ENCODE measurements around the gene PDCD7.

The PDCD7 gene

DNA sequence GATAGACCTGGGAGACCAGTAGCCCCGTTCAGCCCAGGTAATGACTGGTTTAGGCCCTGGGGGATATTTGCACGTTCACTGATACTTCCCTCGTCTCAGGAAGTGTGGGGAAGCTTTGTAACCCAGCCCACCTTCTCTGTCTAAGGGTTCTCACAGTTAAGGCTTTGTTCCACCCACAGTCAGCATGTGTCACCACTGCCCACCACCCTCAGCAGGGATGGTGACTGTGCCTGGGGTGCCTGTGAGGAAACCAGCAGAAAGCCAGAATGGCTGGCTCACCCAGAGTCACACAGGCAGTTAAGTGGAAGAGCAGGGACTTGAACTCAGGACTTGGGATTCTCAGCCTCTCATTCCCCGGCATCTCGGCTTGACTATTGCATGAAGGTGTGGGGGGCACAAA, 51.9 kb downstream of the PDCD7 start:
- DNase-seq: no peak
- peaks cover 4% of the 10 kb centered on the region for H3K27me3 ChIP-seq (ENCODE audit: insufficient read depth, low read length, poor library complexity)
- H3K27ac ChIP-seq (ENCODE audit: low read length): no peak overlapping the region

GRCh38 chr15:65081270-65081669, 52.3 kb downstream of the PDCD7 start:
- H3K9ac ChIP-seq (ENCODE audit: low read depth, low read length): no peak overlapping the region
- no peaks in the 10 kb centered on the region for H4K20me1 ChIP-seq (ENCODE audit: insufficient read depth, low read length)
- H3K4me3 ChIP-seq (ENCODE audit: low read depth in 1 of 2, low read length in 2 of 2): no peak overlapping the region
- H3K27me3 ChIP-seq (ENCODE audit: insufficient read depth, low read length, poor library complexity): peaks cover 4% of the 10 kb centered on the region
- H3K9me3 ChIP-seq (ENCODE audit: insufficient read depth, low read length, severe bottlenecking): no peaks in the 10 kb centered on the region
- peaks cover 15% of the 10 kb centered on the region for H3K4me1 ChIP-seq (ENCODE audit: insufficient read depth, low read length)
- no peaks in the 10 kb centered on the region for H3K36me3 ChIP-seq (ENCODE audit: insufficient read depth, low read length)
- H3K27ac ChIP-seq (ENCODE audit: low read length): no peak overlapping the region
- TF ChIP-seq EZH2 (IDR thresholded peaks at IDR 0.05; ENCODE audit: borderline replicate concordance, low read depth, low read length, severe bottlenecking): no peak
- TF ChIP-seq CTCF (IDR thresholded peaks at IDR 0.05; ENCODE audit: borderline replicate concordance, extremely low read depth, low read length, poor library complexity, severe bottlenecking): no peak
- H3K4me2 ChIP-seq (ENCODE audit: insufficient read depth, low read length): no peak overlapping the region
- H2AFZ ChIP-seq (ENCODE audit: low read depth, low read length): no peak overlapping the region
- no peaks in the 10 kb centered on the region for H3K79me2 ChIP-seq (ENCODE audit: insufficient read depth, low read length)
- ATAC-seq (ENCODE audit: insufficient read depth, low read depth) (no peak), DNase-seq (no peak)

More for the DNA sequence above, 51.9 kb downstream of the PDCD7 start:
- Histone ChIP-seq H4K20me1 (ENCODE audit: insufficient read depth, low read length) (no peaks in the 10 kb centered on the region), H3K79me2 (ENCODE audit: insufficient read depth, low read length) (no peaks in the 10 kb centered on the region), H3K9ac (ENCODE audit: low read depth, low read length) (0 out of 2 replicates have a peak overlapping the region, but pooled peaks have one; percentile 9), H3K4me1 (ENCODE audit: insufficient read depth, low read length) (peaks cover 15% of the 10 kb centered on the region), H3K4me2 (ENCODE audit: insufficient read depth, low read length) (no peak overlapping the region), H3K4me3 (ENCODE audit: low read depth in 1 of 2, low read length in 2 of 2) (no peak overlapping the region), H3K36me3 (ENCODE audit: insufficient read depth, low read length) (no peaks in the 10 kb centered on the region), H2AFZ (ENCODE audit: low read depth, low read length) (no peak overlapping the region), H3K9me3 (ENCODE audit: insufficient read depth, low read length, severe bottlenecking) (no peaks in the 10 kb centered on the region)
- no peak for ATAC-seq (ENCODE audit: insufficient read depth, low read depth)
- TF ChIP-seq EZH2 (IDR thresholded peaks at IDR 0.05; ENCODE audit: borderline replicate concordance, low read depth, low read length, severe bottlenecking) (no peak), CTCF (IDR thresholded peaks at IDR 0.05; ENCODE audit: borderline replicate concordance, extremely low read depth, low read length, poor library complexity, severe bottlenecking) (no peak)

DNA sequence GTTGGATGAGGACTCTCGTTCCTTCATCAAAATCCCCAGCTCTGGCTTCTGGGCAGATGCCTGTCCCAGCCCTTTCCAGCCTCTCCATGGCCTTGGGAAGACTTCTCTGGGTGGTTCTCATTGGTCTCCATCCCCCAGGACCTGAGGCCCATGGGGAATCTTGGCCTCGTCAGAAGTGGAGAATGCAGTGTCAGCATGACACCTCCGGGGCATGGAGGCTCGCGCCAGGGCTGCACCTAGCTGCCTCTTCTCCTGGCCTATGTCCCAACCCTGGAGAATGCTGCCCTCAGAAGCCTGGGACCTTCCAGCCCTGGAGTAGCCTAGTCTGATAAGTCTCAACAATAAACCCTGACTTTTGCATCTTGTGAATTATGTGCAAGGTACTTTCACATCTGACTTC, 54.0 kb downstream of the PDCD7 start:
- H4K20me1 ChIP-seq (ENCODE audit: insufficient read depth, low read length): no peaks in the 10 kb centered on the region
- H2AFZ ChIP-seq (ENCODE audit: low read depth, low read length): no peak overlapping the region
- TF ChIP-seq CTCF (IDR thresholded peaks at IDR 0.05; ENCODE audit: borderline replicate concordance, extremely low read depth, low read length, poor library complexity, severe bottlenecking) (no peak), EZH2 (IDR thresholded peaks at IDR 0.05; ENCODE audit: borderline replicate concordance, low read depth, low read length, severe bottlenecking) (no peak)
- no peak overlapping the region for H3K27ac ChIP-seq (ENCODE audit: low read length)
- DNase-seq (no peak), ATAC-seq (ENCODE audit: insufficient read depth, low read depth) (no peak)
- peaks cover 15% of the 10 kb centered on the region for H3K4me1 ChIP-seq (ENCODE audit: insufficient read depth, low read length)
- no peaks in the 10 kb centered on the region for H3K79me2 ChIP-seq (ENCODE audit: insufficient read depth, low read length)
- H3K9me3 ChIP-seq (ENCODE audit: insufficient read depth, low read length, severe bottlenecking): no peaks in the 10 kb centered on the region
- H3K27me3 ChIP-seq (ENCODE audit: insufficient read depth, low read length, poor library complexity): no peaks in the 10 kb centered on the region
- no peak overlapping the region for H3K9ac ChIP-seq (ENCODE audit: low read depth, low read length)
- no peaks in the 10 kb centered on the region for H3K36me3 ChIP-seq (ENCODE audit: insufficient read depth, low read length)
- no peak overlapping the region for H3K4me3 ChIP-seq (ENCODE audit: low read depth in 1 of 2, low read length in 2 of 2)
- H3K4me2 ChIP-seq (ENCODE audit: insufficient read depth, low read length): no peak overlapping the region

DNA sequence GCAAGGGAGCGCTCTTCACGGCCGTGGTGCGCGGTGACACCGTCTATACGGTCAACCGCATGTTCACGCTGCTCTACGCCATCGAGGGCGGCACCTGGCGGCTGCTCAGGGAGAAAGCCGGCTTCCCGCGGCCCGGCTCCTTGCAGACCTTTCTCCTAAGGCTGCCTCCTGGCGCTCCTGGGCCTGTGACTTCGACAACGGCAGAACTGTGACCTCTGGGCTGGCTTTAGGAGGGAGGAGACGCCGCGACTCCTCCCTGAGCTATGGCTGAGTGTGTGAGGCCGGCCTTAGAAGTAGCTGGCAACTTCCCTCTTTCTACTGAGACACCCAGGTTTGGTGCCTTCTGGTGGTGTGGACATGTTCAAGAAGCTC, 55.6 kb downstream of the PDCD7 start:
- Histone ChIP-seq H3K9ac (ENCODE audit: low read depth, low read length) (no peak overlapping the region), H3K4me3 (ENCODE audit: low read depth in 1 of 2, low read length in 2 of 2) (no peak overlapping the region), H2AFZ (ENCODE audit: low read depth, low read length) (no peak overlapping the region), H3K36me3 (ENCODE audit: insufficient read depth, low read length) (no peaks in the 10 kb centered on the region), H3K9me3 (ENCODE audit: insufficient read depth, low read length, severe bottlenecking) (no peaks in the 10 kb centered on the region), H3K4me2 (ENCODE audit: insufficient read depth, low read length) (no peak overlapping the region), H4K20me1 (ENCODE audit: insufficient read depth, low read length) (no peaks in the 10 kb centered on the region), H3K79me2 (ENCODE audit: insufficient read depth, low read length) (no peaks in the 10 kb centered on the region), H3K27ac (ENCODE audit: low read length) (no peak overlapping the region), H3K27me3 (ENCODE audit: insufficient read depth, low read length, poor library complexity) (no peaks in the 10 kb centered on the region), H3K4me1 (ENCODE audit: insufficient read depth, low read length) (peaks cover 13% of the 10 kb centered on the region)
- DNase-seq: no peak
- TF ChIP-seq EZH2 (IDR thresholded peaks at IDR 0.05; ENCODE audit: borderline replicate concordance, low read depth, low read length, severe bottlenecking) (no peak), CTCF (IDR thresholded peaks at IDR 0.05; ENCODE audit: borderline replicate concordance, extremely low read depth, low read length, poor library complexity, severe bottlenecking) (no peak)
- no peak for ATAC-seq (ENCODE audit: insufficient read depth, low read depth)
